Left ventricle myocardium inferior (tissue), 1 donor: Measurements from ENCODE around the gene TOP3A. TPM values are rescaled to one million over a fixed set of nuclear protein-coding genes. Genes with fewer than 3 reads are reported as not detected.

Experiments
- DNase-seq: peaks from one replicate; pipeline ENCODE4 v3.0.0-alpha.2; 2020
- H3K27ac ChIP-seq: fragments of 200-600 bp; replicated peaks from 2 replicates; pipeline ENCODE4 v1.8.0; 2021
- H3K27me3 ChIP-seq: fragments of 200-600 bp; 2 replicates; pipeline ENCODE4 v1.8.0; 2021; ENCODE audit warnings: low read depth
- H3K36me3 ChIP-seq: fragments of 200-600 bp; 2 replicates; pipeline ENCODE4 v1.8.0; 2021
- H3K4me1 ChIP-seq: fragments of 200-600 bp; 2 replicates; pipeline ENCODE4 v1.8.0; 2021
- H3K4me3 ChIP-seq: fragments of 200-600 bp; 2 replicates; pipeline ENCODE4 v1.8.0; 2021; ENCODE audit warnings: mild to moderate bottlenecking, moderate library complexity
- H3K9me3 ChIP-seq: fragments of 200-600 bp; replicated peaks from 2 replicates; pipeline ENCODE4 v1.8.0; 2021
- CTCF ChIP-seq: fragments of 200-600 bp; IDR thresholded peaks from 2 replicates; pipeline ENCODE4 v1.8.0; 2021; ENCODE audit warnings: antibody characterized with exemption, mild to moderate bottlenecking, borderline replicate concordance
- intact Hi-C: fragments of 100-400 bp; cut with micrococcal nuclease; formaldehyde crosslinking; loops from one replicate; pipeline ENCODE4 v1.11.0; 2022
- total RNA-seq: library from RNA; stranded (reverse); fragmentation: NEBNext Ultra II Directional; extraction: Animal tissue kit (Norgen Biotek cat#: 25700); gene quantifications from one replicate; pipeline ENCODE4 v1.2.1, GENCODE V29; 2021
- donor health status: DM: no; HTN: yes; CAD: no; lungs with severe emphysema.

The TOP3A gene
- total RNA-seq, 1 donor from 2014 or later: 10.4 TPM

- H3K4me1 ChIP-seq: peaks cover 9% of the 10 kb centered on the region
- intact Hi-C loops: no loop called here
- no peak for DNase-seq
- no peak overlapping the region for H3K4me3 ChIP-seq
- peaks cover 71% of the 10 kb centered on the region for H3K36me3 ChIP-seq
- H3K9me3 ChIP-seq: no peaks in the 10 kb centered on the region
- TF ChIP-seq CTCF: no peak
- H3K27me3 ChIP-seq: no peaks in the 10 kb centered on the region
- H3K27ac ChIP-seq: no peak overlapping the region
These were observed 76.5 kb downstream of the TOP3A start for GRCh38 chr17:18238299-18238698.

DNA sequence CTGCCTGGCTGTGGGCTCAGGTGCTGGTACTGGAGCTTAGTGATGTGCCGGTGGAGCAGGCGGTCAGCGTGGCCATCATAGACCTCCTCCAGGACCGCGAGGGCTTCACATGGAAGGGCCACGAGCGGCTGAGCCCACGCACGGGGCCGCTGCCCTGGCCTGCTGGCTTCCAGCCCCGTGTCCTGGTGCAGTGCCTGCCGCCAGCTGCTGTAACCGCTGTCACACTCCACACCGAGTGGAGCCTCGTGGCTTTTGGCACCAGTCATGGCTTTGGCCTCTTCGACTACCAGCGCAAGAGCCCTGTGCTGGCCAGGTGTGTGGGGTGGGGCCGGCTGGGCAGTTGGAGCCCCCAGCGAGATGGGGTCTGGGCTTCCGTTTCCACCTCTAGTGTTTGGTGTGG lies 77.3 kb downstream of the TOP3A start:
- no peaks in the 10 kb centered on the region for H3K9me3 ChIP-seq
- no peak for DNase-seq
- peaks cover 65% of the 10 kb centered on the region for H3K36me3 ChIP-seq
- no peak overlapping the region for H3K4me3 ChIP-seq
- H3K4me1 ChIP-seq: peaks cover 9% of the 10 kb centered on the region
- no peak overlapping the region for H3K27ac ChIP-seq
- intact Hi-C loops: no loop called here
- H3K27me3 ChIP-seq: no peaks in the 10 kb centered on the region
- no peak for TF ChIP-seq CTCF

GRCh38 chr17:18236494-18236893 lies 78.3 kb downstream of the TOP3A start:
- intact Hi-C loops: no loop called here
- H3K4me3 ChIP-seq: no peak overlapping the region
- no peak overlapping the region for H3K27ac ChIP-seq
- H3K4me1 ChIP-seq: peaks cover 9% of the 10 kb centered on the region
- no peaks in the 10 kb centered on the region for H3K9me3 ChIP-seq
- no peaks in the 10 kb centered on the region for H3K27me3 ChIP-seq
- no peak for DNase-seq
- peaks cover 56% of the 10 kb centered on the region for H3K36me3 ChIP-seq
- no peak for TF ChIP-seq CTCF

GRCh38 chr17:18235743-18236256 lies 79.0 kb downstream of the TOP3A start:
- DNase-seq: no peak
- no peak for TF ChIP-seq CTCF
- intact Hi-C loops: no loop called here
- H3K4me3 ChIP-seq: no peak overlapping the region
- no peaks in the 10 kb centered on the region for H3K9me3 ChIP-seq
- no peak overlapping the region for H3K27ac ChIP-seq
- H3K4me1 ChIP-seq: peaks cover 9% of the 10 kb centered on the region
- H3K36me3 ChIP-seq: peaks cover 50% of the 10 kb centered on the region
- no peaks in the 10 kb centered on the region for H3K27me3 ChIP-seq

- Histone ChIP-seq H3K27me3 (no peaks in the 10 kb centered on the region), H3K4me1 (peaks cover 9% of the 10 kb centered on the region), H3K36me3 (peaks cover 50% of the 10 kb centered on the region), H3K27ac (no peak overlapping the region), H3K9me3 (no peaks in the 10 kb centered on the region), H3K4me3 (no peak overlapping the region)
- no peak for TF ChIP-seq CTCF
- intact Hi-C loops: no loop called here
- no peak for DNase-seq
These were observed 79.9 kb downstream of the TOP3A start for GRCh38 chr17:18234853-18235380.
